ENCODE data around the gene SLC25A5. TPM values are rescaled to one million over a fixed set of nuclear protein-coding genes. Genes with fewer than 3 reads are reported as not detected.

The SLC25A5 gene
- polyA plus RNA-seq, 1 donor from 2014 or later = 158 TPM

DNA sequence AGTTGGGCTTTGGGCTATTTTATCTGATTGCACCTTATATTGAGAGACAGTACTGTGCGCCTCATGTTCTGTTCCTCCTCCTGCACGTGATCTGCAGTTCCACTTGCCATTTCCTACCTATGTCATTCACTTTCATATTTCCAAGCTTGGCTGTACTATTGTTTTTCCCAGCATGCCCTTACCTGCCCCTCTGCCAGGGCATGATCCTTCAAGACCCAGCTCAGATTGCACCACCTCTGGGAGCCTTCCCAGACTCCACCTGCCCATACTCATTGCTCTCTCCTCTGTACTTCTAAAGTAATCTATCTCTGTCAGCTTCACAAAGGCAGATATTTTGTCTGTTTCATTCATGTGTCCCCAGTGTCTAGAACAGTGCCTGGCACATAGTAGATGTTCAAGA lies 11.6 kb downstream of the SLC25A5 start:
- H3K9me3 ChIP-seq (ENCODE audit: low read length) = no peaks in the 10 kb centered on the region
- no peaks in the 10 kb centered on the region for H3K9me2 ChIP-seq (ENCODE audit: insufficient read depth, low read length)
- H3K79me2 ChIP-seq (replicated peaks; ENCODE audit: insufficient read depth, low read length) = no peaks in the 10 kb centered on the region
- H3K4me3 ChIP-seq (ENCODE audit: low read length) = no peak overlapping the region
- H2AFZ ChIP-seq (ENCODE audit: low read depth, low read length) = no peak overlapping the region
- H3K9ac ChIP-seq (ENCODE audit: low read length) = no peak overlapping the region
- no peaks in the 10 kb centered on the region for H3F3A ChIP-seq (ENCODE audit: insufficient read depth, low read length, poor library complexity, severe bottlenecking)
- no peaks in the 10 kb centered on the region for H3K36me3 ChIP-seq (ENCODE audit: insufficient read depth, low read length)
- TF ChIP-seq TAF1 (IDR thresholded peaks at IDR 0.05; ENCODE audit: low read depth) = no peak
- TF ChIP-seq POLR2AphosphoS5 (IDR thresholded peaks at IDR 0.05) = no peak
- no peak for TF ChIP-seq EZH2 (IDR thresholded peaks at IDR 0.05; ENCODE audit: borderline replicate concordance, insufficient read depth, low read length, poor library complexity, severe bottlenecking)
- no peak for TF ChIP-seq EP300 (conservative IDR thresholded peaks at IDR 0.05; ENCODE audit: poor library complexity, severe bottlenecking)
- TF ChIP-seq RAD21 (conservative IDR thresholded peaks at IDR 0.05) = no peak
- no peak for TF ChIP-seq MXI1 (conservative IDR thresholded peaks at IDR 0.05; ENCODE audit: poor library complexity, severe bottlenecking)
- no peak for TF ChIP-seq REST (IDR thresholded peaks at IDR 0.05; ENCODE audit: borderline replicate concordance)
- TF ChIP-seq, protein P1, sequence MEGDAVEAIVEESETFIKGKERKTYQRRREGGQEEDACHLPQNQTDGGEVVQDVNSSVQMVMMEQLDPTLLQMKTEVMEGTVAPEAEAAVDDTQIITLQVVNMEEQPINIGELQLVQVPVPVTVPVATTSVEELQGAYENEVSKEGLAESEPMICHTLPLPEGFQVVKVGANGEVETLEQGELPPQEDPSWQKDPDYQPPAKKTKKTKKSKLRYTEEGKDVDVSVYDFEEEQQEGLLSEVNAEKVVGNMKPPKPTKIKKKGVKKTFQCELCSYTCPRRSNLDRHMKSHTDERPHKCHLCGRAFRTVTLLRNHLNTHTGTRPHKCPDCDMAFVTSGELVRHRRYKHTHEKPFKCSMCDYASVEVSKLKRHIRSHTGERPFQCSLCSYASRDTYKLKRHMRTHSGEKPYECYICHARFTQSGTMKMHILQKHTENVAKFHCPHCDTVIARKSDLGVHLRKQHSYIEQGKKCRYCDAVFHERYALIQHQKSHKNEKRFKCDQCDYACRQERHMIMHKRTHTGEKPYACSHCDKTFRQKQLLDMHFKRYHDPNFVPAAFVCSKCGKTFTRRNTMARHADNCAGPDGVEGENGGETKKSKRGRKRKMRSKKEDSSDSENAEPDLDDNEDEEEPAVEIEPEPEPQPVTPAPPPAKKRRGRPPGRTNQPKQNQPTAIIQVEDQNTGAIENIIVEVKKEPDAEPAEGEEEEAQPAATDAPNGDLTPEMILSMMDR (IDR thresholded peaks at IDR 0.05; ENCODE audit: poor library complexity, severe bottlenecking) = no peak
- no peak for TF ChIP-seq SMC3 (conservative IDR thresholded peaks at IDR 0.05; ENCODE audit: poor library complexity)
- H3K4me2 ChIP-seq (ENCODE audit: low read length) = no peak overlapping the region
- H4K20me1 ChIP-seq (ENCODE audit: insufficient read depth) = no peaks in the 10 kb centered on the region
- H3K27me3 ChIP-seq (ENCODE audit: insufficient read depth, low read depth, low read length) = no peaks in the 10 kb centered on the region
- H3K27ac ChIP-seq (ENCODE audit: low read length) = no peak overlapping the region

GRCh38 chrX:119481323-119481801 lies 13.1 kb downstream of the SLC25A5 start:
- Histone ChIP-seq H3K9ac (ENCODE audit: low read length) (no peak overlapping the region), H3K9me3 (ENCODE audit: low read length) (no peaks in the 10 kb centered on the region), H2AFZ (ENCODE audit: low read depth, low read length) (no peak overlapping the region), H3K4me2 (ENCODE audit: low read length) (no peak overlapping the region), H3K79me2 (replicated peaks; ENCODE audit: insufficient read depth, low read length) (no peaks in the 10 kb centered on the region), H3F3A (ENCODE audit: insufficient read depth, low read length, poor library complexity, severe bottlenecking) (no peaks in the 10 kb centered on the region), H3K4me3 (ENCODE audit: low read length) (no peak overlapping the region), H3K27ac (ENCODE audit: low read length) (no peak overlapping the region), H3K36me3 (ENCODE audit: insufficient read depth, low read length) (no peaks in the 10 kb centered on the region), H4K20me1 (ENCODE audit: insufficient read depth) (no peaks in the 10 kb centered on the region), H3K27me3 (ENCODE audit: insufficient read depth, low read depth, low read length) (no peaks in the 10 kb centered on the region), H3K9me2 (ENCODE audit: insufficient read depth, low read length) (no peaks in the 10 kb centered on the region)
- no peak for TF ChIP-seq POLR2AphosphoS5 (IDR thresholded peaks at IDR 0.05)
- no peak for TF ChIP-seq REST (IDR thresholded peaks at IDR 0.05; ENCODE audit: borderline replicate concordance)
- no peak for TF ChIP-seq EP300 (conservative IDR thresholded peaks at IDR 0.05; ENCODE audit: poor library complexity, severe bottlenecking)
- no peak for TF ChIP-seq MXI1 (conservative IDR thresholded peaks at IDR 0.05; ENCODE audit: poor library complexity, severe bottlenecking)
- no peak for TF ChIP-seq RAD21 (conservative IDR thresholded peaks at IDR 0.05)
- TF ChIP-seq TAF1 (IDR thresholded peaks at IDR 0.05; ENCODE audit: low read depth) = no peak
- TF ChIP-seq SMC3 (conservative IDR thresholded peaks at IDR 0.05; ENCODE audit: poor library complexity) = no peak
- TF ChIP-seq EZH2 (IDR thresholded peaks at IDR 0.05; ENCODE audit: borderline replicate concordance, insufficient read depth, low read length, poor library complexity, severe bottlenecking) = no peak
- TF ChIP-seq, protein P1 (IDR thresholded peaks at IDR 0.05; ENCODE audit: poor library complexity, severe bottlenecking) = no peak
